Measurements from ENCODE around the gene HCRTR1. TPM values are rescaled to one million over a fixed set of nuclear protein-coding genes. Genes with fewer than 3 reads are reported as not detected.

The HCRTR1 gene
- total and polyA plus RNA-seq, 2 of the 8 experiments (the other 6 are each of a cell fraction or from before 2014, with no cell fraction given), result 0.35 to 0.39 TPM

DNA sequence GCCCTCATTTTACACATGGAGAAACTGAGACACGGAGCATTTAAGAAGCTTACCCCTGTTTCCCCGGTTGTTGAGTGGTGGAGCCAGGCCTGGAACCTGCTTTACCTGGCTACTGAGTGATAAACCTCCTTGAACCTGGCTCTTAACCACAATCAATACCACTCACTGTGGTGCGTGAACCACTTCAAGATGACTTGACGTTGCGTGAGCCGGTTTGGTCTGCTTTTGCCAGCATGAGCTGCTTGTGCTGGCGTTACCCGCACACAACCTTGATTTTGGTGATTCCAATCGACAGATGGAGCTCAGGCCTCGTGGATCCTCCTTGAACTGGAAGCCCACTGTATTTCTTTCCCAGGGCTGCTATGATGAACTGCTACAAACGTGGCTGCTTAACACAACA, 47.3 kb upstream of the HCRTR1 start:
- CTCF ChIA-PET (ENCODE audit: partially characterized antibody), result interaction anchor here (0.8 to 2.9 kb wide), 13 partner anchors 10 to 219 kb away, joined by 3 to 9 read pairs (median 4); partner anchors contain the start of gene HCRTR1
- no peak overlapping the region for H4K91ac ChIP-seq (replicated peaks; ENCODE audit: insufficient read length, low read length)

More for the DNA sequence above, 47.3 kb upstream of the HCRTR1 start:
- H3K36me3 ChIP-seq (ENCODE audit: control insufficient read depth in 2 of 4, insufficient read depth in 4 of 4, low read length in 3 of 4), result no peaks in the 10 kb centered on the region
- FAIRE-seq, result no peak
- H3K79me2 ChIP-seq (ENCODE audit: control insufficient read depth in 1 of 2, insufficient read depth in 2 of 2, low read length in 2 of 2), result no peaks in the 10 kb centered on the region
- H3K4me3 ChIP-seq (ENCODE audit: extremely low read depth in 1 of 4, insufficient read depth in 2 of 4, low read depth in 3 of 4, low read length in 4 of 4), result no peak overlapping the region
- POLR2A ChIA-PET (ENCODE audit: partially characterized antibody), result no interaction called here
- no peak overlapping the region for H3K27ac ChIP-seq (ENCODE audit: low read depth, low read length)
- no peak overlapping the region for H2AFZ ChIP-seq (ENCODE audit: low read length)
- no peak overlapping the region for H4K8ac ChIP-seq (ENCODE audit: extremely low read depth, insufficient read depth, low read length)
- H3K9me3 ChIP-seq (ENCODE audit: insufficient read depth in 2 of 2, low read depth in 1 of 2, low read length in 1 of 2), result no peaks in the 10 kb centered on the region
- H4K5ac ChIP-seq (ENCODE audit: insufficient read length, low read depth, low read length), result no peak overlapping the region
- no peaks in the 10 kb centered on the region for H3K79me1 ChIP-seq (ENCODE audit: low read depth, low read length)
- no peak overlapping the region for H3K56ac ChIP-seq (replicated peaks; ENCODE audit: insufficient read length, low read depth, low read length)
- H2BK120ac ChIP-seq (replicated peaks; ENCODE audit: low read depth, low read length), result no peak overlapping the region
- H2BK15ac ChIP-seq (ENCODE audit: low read length), result no peak overlapping the region
- no peak overlapping the region for H3K4ac ChIP-seq (replicated peaks; ENCODE audit: insufficient read length, low read depth, low read length)
- H3K4me2 ChIP-seq (ENCODE audit: insufficient read depth in 1 of 2, low read depth in 2 of 2, low read length in 2 of 2), result no peak overlapping the region
- H2BK5ac ChIP-seq (ENCODE audit: low read depth, low read length), result no peak overlapping the region
- H3K23ac ChIP-seq (ENCODE audit: insufficient read length), result no peak overlapping the region
- H2BK20ac ChIP-seq (ENCODE audit: low read length), result no peak overlapping the region
- TF ChIP-seq EZH2 (IDR thresholded peaks at IDR 0.05; ENCODE audit: low read depth, low read length, severe bottlenecking) (no peak), SIN3A (conservative IDR thresholded peaks at IDR 0.05 in 1 of 2, IDR thresholded peaks at IDR 0.05 in 1 of 2; ENCODE audit: low read depth in 1 of 2, low read length in 2 of 2) (no peak), POU5F1 (IDR thresholded peaks at IDR 0.05; ENCODE audit: low read depth, low read length) (no peak), YY1 (IDR thresholded peaks at IDR 0.05; ENCODE audit: low read depth, low read length) (no peak), JUN (IDR thresholded peaks at IDR 0.05; ENCODE audit: low read depth, low read length) (no peak), POLR2AphosphoS5 (IDR thresholded peaks at IDR 0.05; ENCODE audit: low read depth, low read length) (no peak), CEBPB (IDR thresholded peaks at IDR 0.05; ENCODE audit: low read depth, low read length) (no peak), CBX8 (IDR thresholded peaks at IDR 0.05; ENCODE audit: borderline replicate concordance, low read depth, low read length) (no peak), KDM4A (IDR thresholded peaks at IDR 0.05; ENCODE audit: low read depth, low read length, severe bottlenecking) (no peak), EGR1 (IDR thresholded peaks at IDR 0.05; ENCODE audit: borderline replicate concordance, low read depth, low read length) (no peak)
- WGBS, 2 experiments (ENCODE audit: extremely low coverage in 1 of 2, insufficient coverage in 1 of 2, insufficient read length in 1 of 2, insufficient replicate concordance in 2 of 2, low coverage in 1 of 2, low lambda C conversion rate in 2 of 2, missing lambda C conversion rate in 1 of 2), result 84% methylated on average over 11 of the region's 11 CpGs; no CpG with 5 or more reads in 1 of the 2 experiments
- H3K18ac ChIP-seq (ENCODE audit: extremely low read depth, low read length), result no peak overlapping the region
- H3K23me2 ChIP-seq (ENCODE audit: low read depth, low read length), result no peaks in the 10 kb centered on the region
- no peaks in the 10 kb centered on the region; a peak in 1 of 7 replicates for H3K27me3 ChIP-seq (replicated peaks in 1 of 4; ENCODE audit: control insufficient read depth in 3 of 4, extremely low read depth in 1 of 4, insufficient read depth in 3 of 4, low read length in 3 of 4)
- DNase-seq (ENCODE audit: low read depth in 1 of 2, low spot score in 2 of 2), result peak in 1 of 2 experiments; percentile 32
- H4K20me1 ChIP-seq (replicated peaks in 1 of 2; ENCODE audit: control insufficient read depth in 1 of 2, insufficient read depth in 2 of 2, low read length in 2 of 2), result no peaks in the 10 kb centered on the region
- 0 out of 2 replicates have a peak overlapping the region, but pooled peaks have one; percentile 1 for H2BK12ac ChIP-seq (ENCODE audit: low read depth, low read length)
- H3K4me1 ChIP-seq (replicated peaks in 1 of 4; ENCODE audit: control insufficient read depth in 3 of 4, insufficient read depth in 4 of 4, low read length in 3 of 4), result peaks cover 0 to 3% (median 2%) of the 10 kb centered on the region in 4 experiments; a peak in 4 of 7 replicates
- no peak overlapping the region for H2AK5ac ChIP-seq (ENCODE audit: low read depth, low read length)
- no peak overlapping the region for H3K9ac ChIP-seq (replicated peaks in 1 of 4; ENCODE audit: extremely low read depth in 1 of 4, low read depth in 3 of 4, low read length in 3 of 4)
- H3K14ac ChIP-seq (ENCODE audit: insufficient read length), result no peak overlapping the region
